Naive thymus-derived CD8-positive, alpha-beta T cell (primary cell): Measurements from ENCODE around the gene RTL10. TPM values are rescaled to one million over a fixed set of nuclear protein-coding genes. Genes with fewer than 3 reads are reported as not detected.

Source experiments
- ATAC-seq, 2 donors: fragments of 150-1000 bp; cut with Tn5 transposase in 1 of 2; sonication (Bioruptor Pico), chemical (Tn5 transposase) in 1 of 2; 1 replicate in 1 of 2; 2 replicates in 1 of 2; pipeline ENCODE4 v1.10.0; 2021; ENCODE audit warnings: mild to moderate bottlenecking in 2 of 2, moderate library complexity in 2 of 2
- POLR2A ChIA-PET: fragments of 350-600 bp; sonication (Branson Sonifier 250); formaldehyde crosslinking; loops from one replicate; lab custom pipeline; 2021; ENCODE audit warnings: antibody characterized with exemption; lab: Charles Lee
- DNase-seq, 10 donors: peaks; one replicate each; pipeline versions ENCODE4 v3.0.0 to v3.0.0-alpha.2; 2020 to 2022
- H3K27ac Mint-ChIP-seq, 10 donors: one replicate each; pipeline ENCODE4 v1.8.0; 2020 to 2022; ENCODE audit warnings: mild to moderate bottlenecking in 10 of 10, mixed read lengths in 10 of 10, moderate library complexity in 4 of 10, inconsistent platforms in 1 of 10
- H3K27me3 Mint-ChIP-seq, 5 donors: one replicate each; pipeline ENCODE4 v1.8.0; 2021 to 2022; ENCODE audit warnings: mixed read lengths in 5 of 5
- H3K36me3 Mint-ChIP-seq, 3 donors: one replicate each; pipeline ENCODE4 v1.8.0; 2020 to 2022; ENCODE audit warnings: mixed read lengths in 3 of 3, mild to moderate bottlenecking in 2 of 3, inconsistent platforms in 1 of 3
- H3K4me1 Mint-ChIP-seq, 4 donors: one replicate each; pipeline ENCODE4 v1.8.0; 2021 to 2022; ENCODE audit warnings: mixed read lengths in 4 of 4
- H3K4me3 Mint-ChIP-seq, 10 donors: one replicate each; pipeline ENCODE4 v1.8.0; 2020 to 2022; ENCODE audit warnings: mild to moderate bottlenecking in 10 of 10, mixed read lengths in 10 of 10, moderate library complexity in 6 of 10, inconsistent platforms in 1 of 10
- H3K9me3 Mint-ChIP-seq, 9 donors: one replicate each; pipeline ENCODE4 v1.8.0; 2020 to 2022; ENCODE audit warnings: mixed read lengths in 9 of 9, mild to moderate bottlenecking in 3 of 9, inconsistent platforms in 1 of 9, moderate library complexity in 1 of 9
- polyA plus RNA-seq, 3 donors: library from polyadenylated mRNA; unstranded; fragments of 300-500 nt; fragmentation: Illumina TruSeq; gene quantifications; one replicate each; pipeline ENCODE4 v1.2.3, GENCODE V29; 2021
- total RNA-seq, 8 experiments: library from RNA in 2 of 8; stranded (reverse) in 2 of 8; gene quantifications; one replicate each; pipeline ENCODE4 v1.2.3 and lab custom pipeline; 2021 to 2026

RTL10 gene
- total and polyA plus RNA-seq, 5 experiments from 2014 or later: 7.0 to 33.0 (median 14.3) TPM

- POLR2A ChIA-PET: interaction anchor here (1.0 to 2.9 kb wide), 5 partner anchors 10 to 48 kb away, joined by 3 to 24 read pairs (median 3); partner anchors contain the start of genes GNB1L and RTL10
- Mint-ChIP-seq H3K9me3 (no peaks in the 10 kb centered on the region), H3K27me3 (no peaks in the 10 kb centered on the region), H3K27ac (peak overlapping the region; percentile 71 to 94 (median 92)), H3K4me1 (peaks cover 25 to 47% (median 34%) of the 10 kb centered on the region in 4 donors), H3K4me3 (peak overlapping the region in 9 of 10 donors; percentile 63 to 83 (median 76)), H3K36me3 (peaks cover 0 to 15% (median 3%) of the 10 kb centered on the region in 3 donors)
- DNase-seq (peak in 3 of 10 donors; percentile 28 to 48 (median 43)), ATAC-seq (peak; percentile 78 to 85)
Measured at GRCh38 chr22:19844377-19845053, 10.2 kb downstream of the RTL10 start.

GRCh38 chr22:19843857-19844376 lies 10.8 kb downstream of the RTL10 start:
- POLR2A ChIA-PET: interaction anchor here (1.0 to 2.9 kb wide), 4 partner anchors 11 to 48 kb away, joined by 3 to 24 read pairs (median 4); partner anchors contain the start of genes GNB1L and RTL10
- DNase-seq (no peak), ATAC-seq (peak in 1 of 2 donors; percentile 5)
- Mint-ChIP-seq H3K36me3 (peaks cover 0 to 12% (median 3%) of the 10 kb centered on the region in 3 donors), H3K4me1 (peaks cover 25 to 47% (median 35%) of the 10 kb centered on the region in 4 donors), H3K27me3 (no peaks in the 10 kb centered on the region), H3K4me3 (peak overlapping the region in 8 of 10 donors; percentile 66 to 83 (median 76)), H3K27ac (peak overlapping the region; percentile 71 to 94 (median 92)), H3K9me3 (no peaks in the 10 kb centered on the region)

GRCh38 chr22:19843107-19843856 lies 11.4 kb downstream of the RTL10 start:
- H3K36me3 Mint-ChIP-seq: peaks cover 0 to 9% (median 3%) of the 10 kb centered on the region in 3 donors
- H3K4me1 Mint-ChIP-seq: peaks cover 23 to 41% (median 33%) of the 10 kb centered on the region in 4 donors
- H3K4me3 Mint-ChIP-seq: peak overlapping the region in 2 of 10 donors; percentile 29 to 76
- H3K27ac Mint-ChIP-seq: no peak overlapping the region
- H3K9me3 Mint-ChIP-seq: no peaks in the 10 kb centered on the region
- POLR2A ChIA-PET: interaction anchor here (1.1 to 2.9 kb wide), 2 partner anchors 11 to 12 kb away, joined by 4 to 24 read pairs; partner anchors contain the start of genes GNB1L and RTL10
- ATAC-seq (no peak), DNase-seq (no peak)
- no peaks in the 10 kb centered on the region for H3K27me3 Mint-ChIP-seq

GRCh38 chr22:19842393-19843106 lies 12.1 kb downstream of the RTL10 start:
- POLR2A ChIA-PET: interaction anchor here (1.1 kb wide), 1 partner anchor 12 kb away, joined by 4 read pairs; the partner anchor contains the start of genes GNB1L and RTL10
- H3K27ac Mint-ChIP-seq: peak overlapping the region in 1 of 10 donors; percentile 21

GRCh38 chr22:19841641-19842392 lies 12.9 kb downstream of the RTL10 start:
- H3K4me3 Mint-ChIP-seq: no peak overlapping the region
- H3K27me3 Mint-ChIP-seq: no peaks in the 10 kb centered on the region
- H3K4me1 Mint-ChIP-seq: peaks cover 23 to 39% (median 37%) of the 10 kb centered on the region in 4 donors
- H3K27ac Mint-ChIP-seq: peak overlapping the region in 8 of 10 donors; percentile 5 to 53 (median 20)
- H3K9me3 Mint-ChIP-seq: no peaks in the 10 kb centered on the region
- POLR2A ChIA-PET: interaction anchor here (1.4 kb wide), 1 partner anchor 55 kb away, joined by 3 read pairs; no protein-coding TSS in a partner anchor
- ATAC-seq: no peak
- H3K36me3 Mint-ChIP-seq: peaks cover 0 to 5% (median 0%) of the 10 kb centered on the region in 3 donors
- no peak for DNase-seq

More at GRCh38 chr22:19842393-19843106, 12.1 kb downstream of the RTL10 start:
- Mint-ChIP-seq H3K4me1 (peaks cover 22 to 41% (median 35%) of the 10 kb centered on the region in 4 donors), H3K9me3 (no peaks in the 10 kb centered on the region), H3K27me3 (no peaks in the 10 kb centered on the region), H3K4me3 (no peak overlapping the region), H3K36me3 (peaks cover 0 to 5% (median 3%) of the 10 kb centered on the region in 3 donors)
- no peak for ATAC-seq
- DNase-seq: no peak

GRCh38 chr22:19840955-19841640 lies 13.6 kb downstream of the RTL10 start:
- Mint-ChIP-seq H3K36me3 (peaks cover 0 to 5% (median 0%) of the 10 kb centered on the region in 3 donors), H3K27ac (peak overlapping the region in 3 of 10 donors; percentile 5 to 43 (median 12)), H3K4me3 (no peak overlapping the region), H3K4me1 (peaks cover 27 to 44% (median 39%) of the 10 kb centered on the region in 4 donors), H3K9me3 (no peaks in the 10 kb centered on the region), H3K27me3 (no peaks in the 10 kb centered on the region)
- ATAC-seq: no peak
- POLR2A ChIA-PET: interaction anchor here (0.6 to 1.4 kb wide), 3 partner anchors 14 to 55 kb away, joined by 3 read pairs; partner anchors contain the start of genes GNB1L and RTL10
- no peak for DNase-seq

GRCh38 chr22:19840059-19840458 lies 14.6 kb downstream of the RTL10 start:
- no peaks in the 10 kb centered on the region for H3K27me3 Mint-ChIP-seq
- ATAC-seq (no peak), DNase-seq (no peak)
- H3K36me3 Mint-ChIP-seq: peaks cover 0 to 5% (median 0%) of the 10 kb centered on the region in 3 donors
- POLR2A ChIA-PET: interaction anchor here (0.8 kb wide), 2 partner anchors 16 to 52 kb away, joined by 3 to 5 read pairs; no protein-coding TSS in a partner anchor
- no peaks in the 10 kb centered on the region for H3K9me3 Mint-ChIP-seq
- no peak overlapping the region for H3K4me3 Mint-ChIP-seq
- no peak overlapping the region for H3K27ac Mint-ChIP-seq
- peaks cover 23 to 40% (median 37%) of the 10 kb centered on the region in 4 donors for H3K4me1 Mint-ChIP-seq

GRCh38 chr22:19837915-19838314 lies 16.8 kb downstream of the RTL10 start:
- DNase-seq (no peak), ATAC-seq (no peak)
- Mint-ChIP-seq H3K9me3 (no peaks in the 10 kb centered on the region), H3K36me3 (peaks cover 0 to 5% (median 0%) of the 10 kb centered on the region in 3 donors), H3K4me3 (no peak overlapping the region), H3K27ac (peak overlapping the region in 1 of 10 donors; percentile 9), H3K27me3 (no peaks in the 10 kb centered on the region), H3K4me1 (peaks cover 21 to 33% (median 25%) of the 10 kb centered on the region in 4 donors)
- POLR2A ChIA-PET: no interaction called here

- POLR2A ChIA-PET: no interaction called here
- Mint-ChIP-seq H3K36me3 (peaks cover 0 to 5% (median 0%) of the 10 kb centered on the region in 3 donors), H3K9me3 (no peaks in the 10 kb centered on the region), H3K27me3 (no peaks in the 10 kb centered on the region), H3K27ac (peak overlapping the region in 3 of 10 donors; percentile 18 to 55 (median 33)), H3K4me1 (peaks cover 21 to 37% (median 31%) of the 10 kb centered on the region in 4 donors), H3K4me3 (no peak overlapping the region)
- DNase-seq (no peak), ATAC-seq (no peak)
Measured at GRCh38 chr22:19836512-19836911, 18.2 kb downstream of the RTL10 start.

GRCh38 chr22:19834599-19834998 lies 20.1 kb downstream of the RTL10 start:
- H3K4me1 Mint-ChIP-seq: peaks cover 19 to 37% (median 28%) of the 10 kb centered on the region in 4 donors
- H3K27me3 Mint-ChIP-seq: no peaks in the 10 kb centered on the region
- POLR2A ChIA-PET: no interaction called here
- peak overlapping the region in 2 of 10 donors; percentile 17 to 86 for H3K27ac Mint-ChIP-seq
- DNase-seq: no peak
- H3K4me3 Mint-ChIP-seq: no peak overlapping the region
- ATAC-seq: no peak
- no peaks in the 10 kb centered on the region for H3K36me3 Mint-ChIP-seq
- no peaks in the 10 kb centered on the region for H3K9me3 Mint-ChIP-seq
